GM12892 (cell line): ENCODE measurements around the gene CEBPG.

Experiments used
- POLR2A ChIP-seq: IDR thresholded peaks from 2 replicates; pipeline ENCODE4 v1.6.1; 2011; ENCODE audit warnings: low read depth, low read length, control low read depth
- POLR2AphosphoS5 ChIP-seq: IDR thresholded peaks from 2 replicates; pipeline ENCODE4 v1.6.1; 2011; ENCODE audit warnings: low read depth, low read length, control low read depth
- TAF1 ChIP-seq: IDR thresholded peaks from 2 replicates; pipeline ENCODE4 v1.6.1; 2011; ENCODE audit warnings: low read depth, mild to moderate bottlenecking, control low read depth, low read length, borderline replicate concordance

GRCh38 chr19:33417751-33418150 lies 44.2 kb downstream of the CEBPG start:
- TF ChIP-seq POLR2AphosphoS5: no peak
- no peak for TF ChIP-seq POLR2A
- no peak for TF ChIP-seq TAF1
